Osteoblast (primary cell): Measurements from ENCODE around the gene SRC. TPM values are rescaled to one million over a fixed set of nuclear protein-coding genes. Genes with fewer than 3 reads are reported as not detected.
A peak's percentile ranks its signal among the peaks of the same experiment; 100 is the strongest.

Source experiments
- DNase-seq: peaks from one replicate; pipeline ENCODE4 v3.0.0; 2011; ENCODE audit warnings: low spot score, mixed read lengths; ENCODE audit not compliant: insufficient read length; ENCODE audit errors: missing footprints
- H2AFZ ChIP-seq: 2 replicates; pipeline ENCODE4 v1.6.0; 2011; ENCODE audit warnings: mild to moderate bottlenecking, low read length
- H3K27ac ChIP-seq: 2 replicates; pipeline ENCODE4 v1.5.1; 2011; ENCODE audit warnings: mild to moderate bottlenecking, low read depth, low read length, moderate library complexity
- H3K27me3 ChIP-seq: 2 replicates; pipeline ENCODE4 v1.6.0; 2012; ENCODE audit warnings: mild to moderate bottlenecking, control low read depth, inconsistent platforms, low read length, moderate library complexity; ENCODE audit not compliant: insufficient read depth
- H3K36me3 ChIP-seq: 2 replicates; pipeline ENCODE4 v1.5.1; 2011; ENCODE audit warnings: mild to moderate bottlenecking, low read length, control low read depth, moderate library complexity; ENCODE audit not compliant: insufficient read depth
- H3K4me1 ChIP-seq: 2 replicates; pipeline ENCODE4 v1.5.1; 2011; ENCODE audit warnings: mild to moderate bottlenecking, low read length, control low read depth, moderate library complexity; ENCODE audit not compliant: insufficient read depth
- H3K4me2 ChIP-seq: 2 replicates; pipeline ENCODE4 v1.6.0; 2011; ENCODE audit warnings: mild to moderate bottlenecking, low read length; ENCODE audit not compliant: insufficient read depth
- H3K4me3 ChIP-seq: fragments of 200-600 bp; sonication (generic); 3 replicates; pipeline ENCODE4 v1.5.1; 2012; ENCODE audit warnings: mild to moderate bottlenecking, low read length, inconsistent platforms; ENCODE audit not compliant: insufficient read depth
- H3K79me2 ChIP-seq: 2 replicates; pipeline ENCODE4 v1.6.0; 2012; ENCODE audit warnings: mild to moderate bottlenecking, low read length, control low read depth, inconsistent platforms; ENCODE audit not compliant: insufficient read depth
- H3K9me3 ChIP-seq: 2 replicates; pipeline ENCODE4 v1.5.1; 2011; ENCODE audit warnings: low read depth, low read length, control low read depth
- H4K20me1 ChIP-seq: 2 replicates; pipeline ENCODE4 v1.6.0; 2012; ENCODE audit warnings: mild to moderate bottlenecking, low read length, control low read depth; ENCODE audit not compliant: insufficient read depth
- CTCF ChIP-seq: IDR thresholded peaks from 2 replicates; pipeline ENCODE4 v1.5.1; 2011; ENCODE audit warnings: mild to moderate bottlenecking, low read depth, low read length, moderate library complexity; ENCODE audit errors: extremely low read depth
- total RNA-seq: library from RNA; depleted of rRNA; stranded (reverse); fragments of >200 nt; gene quantifications from 2 replicates; pipeline ENCODE4 v1.2.3, GENCODE V29; 2012

Gene SRC
- total RNA-seq, 1 donor = 22.4 TPM

GRCh38 chr20:37346535-37347346, 801 bp downstream of the SRC start:
- H3K79me2 ChIP-seq = peaks cover 52% of the 10 kb centered on the region
- no peak overlapping the region for H2AFZ ChIP-seq

DNA sequence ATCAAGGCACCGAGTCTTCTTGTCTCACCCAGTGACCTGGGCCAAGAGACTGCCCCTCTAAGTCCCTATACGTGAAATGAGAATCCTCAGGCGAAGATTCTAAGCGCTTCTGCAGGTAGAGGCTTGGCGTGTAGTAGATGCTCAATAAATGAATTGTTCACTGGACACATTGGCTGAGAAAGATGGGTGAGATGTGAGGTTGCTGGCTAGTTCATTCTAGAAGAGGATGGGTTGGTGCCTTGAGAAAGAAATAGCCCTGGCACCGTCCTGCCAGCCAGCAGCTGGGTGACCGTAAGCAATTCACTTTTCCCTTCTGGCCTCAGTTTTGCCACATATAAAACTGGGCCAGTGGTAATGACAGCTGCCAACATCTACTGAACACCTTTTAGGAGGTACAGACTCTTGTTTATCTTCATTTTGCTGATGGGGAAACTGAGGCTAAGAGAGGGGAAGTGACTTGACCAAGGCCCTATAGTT, 1.4 kb downstream of the SRC start:
- no peaks in the 10 kb centered on the region for H3K9me3 ChIP-seq
- peak overlapping the region; percentile 85 for H3K4me2 ChIP-seq
- H3K27ac ChIP-seq = no peak overlapping the region
- no peaks in the 10 kb centered on the region for H3K27me3 ChIP-seq
- peaks cover 12% of the 10 kb centered on the region for H3K36me3 ChIP-seq
- H2AFZ ChIP-seq = no peak overlapping the region
- DNase-seq = no peak
- H3K79me2 ChIP-seq = peaks cover 59% of the 10 kb centered on the region
- H3K4me1 ChIP-seq = peaks cover 17% of the 10 kb centered on the region
- TF ChIP-seq CTCF = no peak
- H4K20me1 ChIP-seq = peaks cover 52% of the 10 kb centered on the region
- H3K4me3 ChIP-seq = peak overlapping the region; percentile 76

More at GRCh38 chr20:37346535-37347346, 801 bp downstream of the SRC start:
- no peak for TF ChIP-seq CTCF
- Histone ChIP-seq H3K4me3 (peak overlapping the region; percentile 76), H3K4me2 (peak overlapping the region; percentile 85), H3K36me3 (peaks cover 7% of the 10 kb centered on the region), H3K4me1 (peaks cover 17% of the 10 kb centered on the region), H3K9me3 (no peaks in the 10 kb centered on the region), H3K27me3 (no peaks in the 10 kb centered on the region), H3K27ac (no peak overlapping the region), H4K20me1 (peaks cover 46% of the 10 kb centered on the region)
- DNase-seq = peak; percentile 89

- H3K9me3 ChIP-seq = no peaks in the 10 kb centered on the region
- TF ChIP-seq CTCF = no peak
- H2AFZ ChIP-seq = no peak overlapping the region
- H3K27ac ChIP-seq = no peak overlapping the region
- H3K4me1 ChIP-seq = peaks cover 17% of the 10 kb centered on the region
- H3K79me2 ChIP-seq = peaks cover 66% of the 10 kb centered on the region
- no peaks in the 10 kb centered on the region for H3K27me3 ChIP-seq
- peaks cover 14% of the 10 kb centered on the region for H3K36me3 ChIP-seq
- H3K4me3 ChIP-seq = no peak overlapping the region
- H3K4me2 ChIP-seq = peak overlapping the region; percentile 85
- peaks cover 60% of the 10 kb centered on the region for H4K20me1 ChIP-seq
- DNase-seq = peak; percentile 75
Observed at GRCh38 chr20:37347891-37348791, 2.2 kb downstream of the SRC start.
